22Rv1 (cell line): Measurements from ENCODE around the gene GSC2.

Experiments
- H3K27ac ChIP-seq: fragments of 450-650 bp; 2 replicates; pipeline ENCODE4 v1.5.1; 2017
- CTCF ChIP-seq: fragments of 450-650 bp; IDR thresholded peaks from 2 replicates; pipeline ENCODE4 v1.5.1; 2017; ENCODE audit warnings: mild to moderate bottlenecking
- ZFX ChIP-seq: fragments of 450-650 bp; IDR thresholded peaks from 2 replicates; pipeline ENCODE4 v1.6.1; 2017; ENCODE audit warnings: antibody characterized with exemption, borderline replicate concordance

The GSC2 gene

DNA sequence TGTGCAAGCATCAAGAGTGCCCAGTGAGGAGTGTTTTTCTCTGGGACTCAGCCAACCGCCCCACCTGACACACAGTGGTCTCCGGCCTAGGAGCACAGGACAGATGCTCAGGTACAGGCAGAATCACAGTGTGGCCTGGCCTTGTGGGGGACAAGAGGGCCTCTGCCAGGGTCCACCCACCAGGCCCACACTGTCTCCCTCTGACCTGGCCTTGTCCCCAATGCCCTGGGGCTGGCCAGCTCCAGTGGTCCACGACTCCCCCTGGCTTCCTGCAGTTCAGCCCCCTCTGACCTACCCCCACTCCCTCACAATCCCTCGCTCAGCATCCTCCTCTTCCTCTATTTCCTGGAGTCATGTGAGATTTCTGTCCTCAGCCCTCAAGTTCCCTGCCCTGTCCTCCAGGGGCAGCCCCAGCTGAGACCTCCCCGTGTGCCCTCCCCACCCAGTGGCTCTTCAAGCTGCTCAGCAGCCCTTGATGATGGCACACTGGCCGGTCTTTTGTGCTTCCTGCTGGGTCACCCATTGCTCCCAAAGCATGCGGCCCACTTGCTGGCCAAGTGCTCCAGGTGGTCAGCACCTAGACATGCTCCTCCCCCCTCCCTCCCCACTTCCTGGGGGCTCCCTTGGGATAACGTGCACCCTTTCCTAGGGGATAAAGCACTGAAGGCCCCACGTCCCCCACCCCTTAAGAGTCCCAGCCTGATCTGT lies 17.2 kb downstream of the GSC2 start:
- TF ChIP-seq ZFX (no peak), CTCF (no peak)
- no peak overlapping the region for H3K27ac ChIP-seq

- TF ChIP-seq ZFX = no peak
- no peak for TF ChIP-seq CTCF
These were observed 17.9 kb downstream of the GSC2 start for GRCh38 chr22:19132153-19132552.

DNA sequence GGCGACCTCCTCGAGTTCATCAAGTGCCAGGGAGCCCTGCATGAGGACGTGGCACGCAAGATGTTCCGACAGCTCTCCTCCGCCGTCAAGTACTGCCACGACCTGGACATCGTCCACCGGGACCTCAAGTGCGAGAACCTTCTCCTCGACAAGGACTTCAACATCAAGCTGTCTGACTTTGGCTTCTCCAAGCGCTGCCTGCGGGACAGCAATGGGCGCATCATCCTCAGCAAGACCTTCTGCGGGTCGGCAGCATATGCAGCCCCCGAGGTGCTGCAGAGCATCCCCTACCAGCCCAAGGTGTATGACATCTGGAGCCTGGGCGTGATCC lies 18.4 kb downstream of the GSC2 start:
- no peak overlapping the region for H3K27ac ChIP-seq
- TF ChIP-seq CTCF (no peak), ZFX (no peak)

More at GRCh38 chr22:19132153-19132552, 17.9 kb downstream of the GSC2 start:
- H3K27ac ChIP-seq = no peak overlapping the region

- TF ChIP-seq ZFX = no peak
- no peak for TF ChIP-seq CTCF
- H3K27ac ChIP-seq = no peak within 1 kb of the TSS
These were observed 19.0 kb downstream of the GSC2 start, which contains the start of gene TSSK2 for GRCh38 chr22:19130959-19131684. TSSK2 (plus strand) TSS chr22:19131308; CDS start chr22:19131400, 92 bp downstream.

DNA sequence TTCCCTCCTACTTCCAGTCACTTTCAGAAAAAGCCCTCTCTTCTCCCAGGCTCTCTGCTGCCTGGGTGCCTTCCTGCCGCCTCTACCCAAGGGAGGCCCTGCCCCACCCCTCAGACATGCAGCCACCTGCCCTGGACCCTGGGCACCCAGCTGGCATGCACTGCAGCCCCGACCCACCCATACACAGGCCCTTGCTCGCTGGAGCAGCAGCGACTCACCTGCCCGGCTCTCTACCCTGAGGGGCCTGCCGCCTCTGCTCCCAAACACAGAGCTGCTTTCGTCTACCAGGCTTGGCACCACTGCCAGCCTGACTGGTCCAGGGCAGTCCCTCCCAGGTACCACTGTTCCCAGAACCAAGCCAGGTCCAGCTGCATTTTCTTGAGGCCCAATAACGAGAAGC lies 20.2 kb downstream of the GSC2 start:
- TF ChIP-seq ZFX (no peak), CTCF (no peak)
- H3K27ac ChIP-seq = no peak overlapping the region

- H3K27ac ChIP-seq = no peak overlapping the region
- TF ChIP-seq ZFX (no peak), CTCF (no peak)
These were observed 21.0 kb downstream of the GSC2 start for GRCh38 chr22:19128946-19129727.

DNA sequence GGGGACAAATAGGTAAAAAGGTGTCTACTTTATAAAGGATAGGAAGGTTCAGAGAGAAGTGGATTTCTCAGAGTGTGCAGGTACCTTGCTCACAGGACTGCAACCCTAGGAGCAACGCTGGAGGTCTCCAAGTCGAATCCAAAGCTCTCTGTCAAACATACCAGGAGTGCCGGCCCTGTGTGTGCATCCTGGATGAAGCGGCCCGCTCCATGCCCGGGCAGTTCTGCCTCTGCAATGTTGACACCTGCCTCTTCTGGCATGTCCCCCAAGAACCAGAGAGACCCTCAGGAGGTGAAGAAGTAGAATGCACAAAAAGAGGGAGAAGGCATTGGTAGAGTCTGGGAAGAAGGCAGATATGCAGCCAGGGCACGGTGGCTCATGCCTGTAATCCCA lies 22.1 kb downstream of the GSC2 start:
- no peak overlapping the region for H3K27ac ChIP-seq
- TF ChIP-seq CTCF (no peak), ZFX (no peak)
